K562 (cell line): ENCODE data around the gene BACH1. TPM values are rescaled to one million over a fixed set of nuclear protein-coding genes. Genes with fewer than 3 reads are reported as not detected.

ENCODE experiments used
- BCL6 ChIP-seq: fragments of 250-450 bp; sonication (Bioruptor Pico); IDR thresholded peaks from 2 replicates; pipeline ENCODE4 v1.4.0; 2020
- C11orf30 ChIP-seq: fragments of 450-650 bp; IDR thresholded peaks from 2 replicates; pipeline ENCODE4 v1.6.1; 2016; ENCODE audit warnings: low read depth, mild to moderate bottlenecking
- CHD1 ChIP-seq: fragments of 200-600 bp; sonication (generic); IDR thresholded peaks from one replicate; pipeline ENCODE4 v1.6.1; 2012; ENCODE audit warnings: mild to moderate bottlenecking, moderate library complexity, low read length, inconsistent platforms
- CTBP1 ChIP-seq: fragments of 450-650 bp; IDR thresholded peaks from 2 replicates; pipeline ENCODE4 v1.6.1; 2016; ENCODE audit warnings: borderline replicate concordance
- JUND ChIP-seq, 2 experiments: IDR thresholded peaks; 2 replicates in 1 of 2; 3 replicates in 1 of 2; pipeline ENCODE4 v1.6.1; 2011; ENCODE audit warnings: borderline replicate concordance in 2 of 2, low read depth in 2 of 2, low read length in 2 of 2, improper control_type of control experiment in 1 of 2, missing biosample characterization in 1 of 2, missing genetic modification characterization in 1 of 2, missing genetic modification reagents in 1 of 2
- PYGO2 ChIP-seq: fragments of 450-650 bp; IDR thresholded peaks from 2 replicates; pipeline ENCODE4 v1.6.1; 2016; ENCODE audit warnings: mild to moderate bottlenecking, missing genetic modification characterization, moderate library complexity, missing compliant biosample characterization
- SMAD2 ChIP-seq: fragments of 150-350 bp; IDR thresholded peaks from 2 replicates; pipeline ENCODE4 v1.6.1; 2014; ENCODE audit warnings: low read depth, mild to moderate bottlenecking, low read length
- TAF9B ChIP-seq: fragments of 450-650 bp; IDR thresholded peaks from 2 replicates; pipeline ENCODE4 v1.6.1; 2018; ENCODE audit warnings: mild to moderate bottlenecking; ENCODE audit not compliant: partially characterized antibody
- ZFP30 ChIP-seq: fragments of 250-450 bp; sonication (Bioruptor Pico); IDR thresholded peaks from 2 replicates; pipeline ENCODE4 v1.8.0; 2022; ENCODE audit warnings: moderate library complexity, mild to moderate bottlenecking, inconsistent platforms, borderline replicate concordance
- ZNF311 ChIP-seq: fragments of 250-450 bp; sonication (Bioruptor Pico); IDR thresholded peaks from 2 replicates; pipeline ENCODE4 v1.4.0; 2020; ENCODE audit warnings: mild to moderate bottlenecking, moderate library complexity
- polyA plus RNA-seq, 8 experiments: library from polyadenylated mRNA; depleted of rRNA in 4 of 8; stranded (reverse) in 5 of 8; unstranded in 3 of 8; fragments of >200 nt; fragmentation: Nextera tagmentation in 2 of 8; fragmentation: Illumina TruSeq in 1 of 8; extraction: Ambion mirVana in 2 of 8; extraction: Trizol in 1 of 8; gene quantifications; 2 replicates each; pipeline versions ENCODE4 v1.2.1 to v1.2.3, GENCODE V29; 2011 to 2014; ENCODE audit warnings: inconsistent platforms in 1 of 8, missing spikeins in 1 of 8
- total RNA-seq, 7 experiments: library from RNA; depleted of rRNA in 6 of 7; stranded (reverse); fragments of >200 nt in 6 of 7; fragmentation: Illumina TruSeq in 2 of 7; extraction: Trizol in 2 of 7; gene quantifications; 2 replicates each; pipeline versions ENCODE4 v1.2.1 to v1.2.3, GENCODE V29; 2011 to 2021; ENCODE audit warnings: low replicate concordance in 1 of 7
- TF ChIP-seq, protein P1 (sequence below): fragments of 450-650 bp; IDR thresholded peaks from 2 replicates; pipeline ENCODE4 v1.6.1; 2018; ENCODE audit not compliant: partially characterized antibody
- TF ChIP-seq, protein P2 (sequence below), 2 experiments: IDR thresholded peaks; 2 replicates each; pipeline ENCODE4 v1.6.1; 2011; ENCODE audit warnings: borderline replicate concordance in 1 of 2, control low read depth in 1 of 2, low read depth in 1 of 2, low read length in 1 of 2, mild to moderate bottlenecking in 1 of 2, mixed read lengths in 1 of 2, moderate library complexity in 1 of 2; ENCODE audit not compliant: insufficient read depth in 1 of 2, insufficient read length in 1 of 2, poor library complexity in 1 of 2, severe bottlenecking in 1 of 2; ENCODE audit errors: extremely low read depth in 1 of 2
- TF ChIP-seq, protein P3 (sequence below): fragments of 250-450 bp; sonication (Bioruptor Pico); IDR thresholded peaks from 2 replicates; pipeline ENCODE4 v1.4.0; 2020; ENCODE audit warnings: mild to moderate bottlenecking, moderate library complexity
- TF ChIP-seq, protein P4 (sequence below): fragments of 200-400 bp; formaldehyde crosslinking; IDR thresholded peaks from 2 replicates; pipeline ENCODE4 v1.6.1; 2017; ENCODE audit warnings: mild to moderate bottlenecking, low read depth, low read length, moderate library complexity
- TF ChIP-seq, protein P5 (sequence below): sonication (generic); formaldehyde crosslinking; IDR thresholded peaks from 2 replicates; pipeline ENCODE4 v1.8.1; 2023; ENCODE audit warnings: mild to moderate bottlenecking, missing genetic modification reagents, moderate library complexity

The BACH1 gene
- total and polyA plus RNA-seq, 9 of the 15 experiments (the other 6 are each of a cell fraction or from before 2014, with no cell fraction given): 10.6 to 58.5 (median 28.6) TPM

DNA sequence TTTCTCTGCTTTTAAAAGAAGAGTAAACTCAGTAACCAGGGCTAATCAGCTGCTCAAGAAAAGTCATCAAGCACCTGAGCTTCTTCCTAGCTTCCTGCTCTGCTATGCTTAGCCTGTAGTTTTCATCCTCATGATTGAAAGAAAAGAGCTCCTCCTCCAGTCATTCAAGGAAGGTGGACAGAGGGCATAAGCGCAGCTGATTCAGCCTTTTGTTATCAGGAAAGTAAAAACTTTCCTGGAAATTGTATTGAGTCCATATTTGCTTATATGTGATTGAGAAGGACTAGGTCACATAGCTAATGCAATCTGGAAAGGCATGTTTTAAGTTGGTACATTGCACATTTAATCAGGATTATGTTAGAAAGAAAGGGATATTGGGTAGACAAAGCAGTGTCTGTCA lies 8.5 kb upstream of the BACH1 start (continued):
- TF ChIP-seq, protein P1, sequence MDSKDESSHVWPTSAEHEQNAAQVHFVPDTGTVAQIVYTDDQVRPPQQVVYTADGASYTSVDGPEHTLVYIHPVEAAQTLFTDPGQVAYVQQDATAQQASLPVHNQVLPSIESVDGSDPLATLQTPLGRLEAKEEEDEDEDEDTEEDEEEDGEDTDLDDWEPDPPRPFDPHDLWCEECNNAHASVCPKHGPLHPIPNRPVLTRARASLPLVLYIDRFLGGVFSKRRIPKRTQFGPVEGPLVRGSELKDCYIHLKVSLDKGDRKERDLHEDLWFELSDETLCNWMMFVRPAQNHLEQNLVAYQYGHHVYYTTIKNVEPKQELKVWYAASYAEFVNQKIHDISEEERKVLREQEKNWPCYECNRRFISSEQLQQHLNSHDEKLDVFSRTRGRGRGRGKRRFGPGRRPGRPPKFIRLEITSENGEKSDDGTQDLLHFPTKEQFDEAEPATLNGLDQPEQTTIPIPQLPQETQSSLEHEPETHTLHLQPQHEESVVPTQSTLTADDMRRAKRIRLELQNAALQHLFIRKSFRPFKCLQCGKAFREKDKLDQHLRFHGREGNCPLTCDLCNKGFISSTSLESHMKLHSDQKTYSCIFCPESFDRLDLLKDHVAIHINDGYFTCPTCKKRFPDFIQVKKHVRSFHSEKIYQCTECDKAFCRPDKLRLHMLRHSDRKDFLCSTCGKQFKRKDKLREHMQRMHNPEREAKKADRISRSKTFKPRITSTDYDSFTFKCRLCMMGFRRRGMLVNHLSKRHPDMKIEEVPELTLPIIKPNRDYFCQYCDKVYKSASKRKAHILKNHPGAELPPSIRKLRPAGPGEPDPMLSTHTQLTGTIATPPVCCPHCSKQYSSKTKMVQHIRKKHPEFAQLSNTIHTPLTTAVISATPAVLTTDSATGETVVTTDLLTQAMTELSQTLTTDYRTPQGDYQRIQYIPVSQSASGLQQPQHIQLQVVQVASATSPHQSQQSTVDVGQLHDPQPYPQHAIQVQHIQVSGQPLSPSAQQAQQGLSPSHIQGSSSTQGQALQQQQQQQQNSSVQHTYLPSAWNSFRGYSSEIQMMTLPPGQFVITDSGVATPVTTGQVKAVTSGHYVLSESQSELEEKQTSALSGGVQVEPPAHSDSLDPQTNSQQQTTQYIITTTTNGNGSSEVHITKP: no peak
- TF ChIP-seq CTBP1: no peak
- no peak for TF ChIP-seq BCL6 (CRISPR knock-in tag)
- TF ChIP-seq JUND (IDR thresholded peaks at IDR 0.05; ENCODE audit: borderline replicate concordance, low read depth, low read length): peak; percentile 16; the same call in 1 of the 2 replicates
- TF ChIP-seq JUND (tag; IDR thresholded peaks at IDR 0.05; ENCODE audit: borderline replicate concordance, low read depth, low read length): peak; percentile 51; the same call in 1 of the 3 replicates
- TF ChIP-seq ZFP30: no peak
- TF ChIP-seq SMAD2: no peak
- TF ChIP-seq CHD1: no peak
- TF ChIP-seq ZNF311 (CRISPR knock-in tag): no peak
- no peak for TF ChIP-seq PYGO2 (tag)
- no peak for TF ChIP-seq TAF9B
- TF ChIP-seq, protein P2, sequence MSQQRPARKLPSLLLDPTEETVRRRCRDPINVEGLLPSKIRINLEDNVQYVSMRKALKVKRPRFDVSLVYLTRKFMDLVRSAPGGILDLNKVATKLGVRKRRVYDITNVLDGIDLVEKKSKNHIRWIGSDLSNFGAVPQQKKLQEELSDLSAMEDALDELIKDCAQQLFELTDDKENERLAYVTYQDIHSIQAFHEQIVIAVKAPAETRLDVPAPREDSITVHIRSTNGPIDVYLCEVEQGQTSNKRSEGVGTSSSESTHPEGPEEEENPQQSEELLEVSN (IDR thresholded peaks at IDR 0.05; ENCODE audit: borderline replicate concordance in 1 of 2, extremely low read depth in 1 of 2, insufficient read depth in 1 of 2, insufficient read length in 1 of 2, low read depth in 1 of 2, low read length in 1 of 2, poor library complexity in 1 of 2, severe bottlenecking in 1 of 2): no peak
- TF ChIP-seq, protein P3, sequence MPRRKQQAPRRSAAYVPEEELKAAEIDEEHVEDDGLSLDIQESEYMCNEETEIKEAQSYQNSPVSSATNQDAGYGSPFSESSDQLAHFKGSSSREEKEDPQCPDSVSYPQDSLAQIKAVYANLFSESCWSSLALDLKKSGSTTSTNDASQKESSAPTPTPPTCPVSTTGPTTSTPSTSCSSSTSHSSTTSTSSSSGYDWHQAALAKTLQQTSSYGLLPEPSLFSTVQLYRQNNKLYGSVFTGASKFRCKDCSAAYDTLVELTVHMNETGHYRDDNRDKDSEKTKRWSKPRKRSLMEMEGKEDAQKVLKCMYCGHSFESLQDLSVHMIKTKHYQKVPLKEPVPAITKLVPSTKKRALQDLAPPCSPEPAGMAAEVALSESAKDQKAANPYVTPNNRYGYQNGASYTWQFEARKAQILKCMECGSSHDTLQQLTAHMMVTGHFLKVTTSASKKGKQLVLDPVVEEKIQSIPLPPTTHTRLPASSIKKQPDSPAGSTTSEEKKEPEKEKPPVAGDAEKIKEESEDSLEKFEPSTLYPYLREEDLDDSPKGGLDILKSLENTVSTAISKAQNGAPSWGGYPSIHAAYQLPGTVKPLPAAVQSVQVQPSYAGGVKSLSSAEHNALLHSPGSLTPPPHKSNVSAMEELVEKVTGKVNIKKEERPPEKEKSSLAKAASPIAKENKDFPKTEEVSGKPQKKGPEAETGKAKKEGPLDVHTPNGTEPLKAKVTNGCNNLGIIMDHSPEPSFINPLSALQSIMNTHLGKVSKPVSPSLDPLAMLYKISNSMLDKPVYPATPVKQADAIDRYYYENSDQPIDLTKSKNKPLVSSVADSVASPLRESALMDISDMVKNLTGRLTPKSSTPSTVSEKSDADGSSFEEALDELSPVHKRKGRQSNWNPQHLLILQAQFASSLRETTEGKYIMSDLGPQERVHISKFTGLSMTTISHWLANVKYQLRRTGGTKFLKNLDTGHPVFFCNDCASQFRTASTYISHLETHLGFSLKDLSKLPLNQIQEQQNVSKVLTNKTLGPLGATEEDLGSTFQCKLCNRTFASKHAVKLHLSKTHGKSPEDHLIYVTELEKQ (CRISPR knock-in tag): no peak
- TF ChIP-seq, protein P4, sequence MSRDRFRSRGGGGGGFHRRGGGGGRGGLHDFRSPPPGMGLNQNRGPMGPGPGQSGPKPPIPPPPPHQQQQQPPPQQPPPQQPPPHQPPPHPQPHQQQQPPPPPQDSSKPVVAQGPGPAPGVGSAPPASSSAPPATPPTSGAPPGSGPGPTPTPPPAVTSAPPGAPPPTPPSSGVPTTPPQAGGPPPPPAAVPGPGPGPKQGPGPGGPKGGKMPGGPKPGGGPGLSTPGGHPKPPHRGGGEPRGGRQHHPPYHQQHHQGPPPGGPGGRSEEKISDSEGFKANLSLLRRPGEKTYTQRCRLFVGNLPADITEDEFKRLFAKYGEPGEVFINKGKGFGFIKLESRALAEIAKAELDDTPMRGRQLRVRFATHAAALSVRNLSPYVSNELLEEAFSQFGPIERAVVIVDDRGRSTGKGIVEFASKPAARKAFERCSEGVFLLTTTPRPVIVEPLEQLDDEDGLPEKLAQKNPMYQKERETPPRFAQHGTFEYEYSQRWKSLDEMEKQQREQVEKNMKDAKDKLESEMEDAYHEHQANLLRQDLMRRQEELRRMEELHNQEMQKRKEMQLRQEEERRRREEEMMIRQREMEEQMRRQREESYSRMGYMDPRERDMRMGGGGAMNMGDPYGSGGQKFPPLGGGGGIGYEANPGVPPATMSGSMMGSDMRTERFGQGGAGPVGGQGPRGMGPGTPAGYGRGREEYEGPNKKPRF: no peak
- TF ChIP-seq C11orf30: peak; percentile 65
- TF ChIP-seq, protein P5, sequence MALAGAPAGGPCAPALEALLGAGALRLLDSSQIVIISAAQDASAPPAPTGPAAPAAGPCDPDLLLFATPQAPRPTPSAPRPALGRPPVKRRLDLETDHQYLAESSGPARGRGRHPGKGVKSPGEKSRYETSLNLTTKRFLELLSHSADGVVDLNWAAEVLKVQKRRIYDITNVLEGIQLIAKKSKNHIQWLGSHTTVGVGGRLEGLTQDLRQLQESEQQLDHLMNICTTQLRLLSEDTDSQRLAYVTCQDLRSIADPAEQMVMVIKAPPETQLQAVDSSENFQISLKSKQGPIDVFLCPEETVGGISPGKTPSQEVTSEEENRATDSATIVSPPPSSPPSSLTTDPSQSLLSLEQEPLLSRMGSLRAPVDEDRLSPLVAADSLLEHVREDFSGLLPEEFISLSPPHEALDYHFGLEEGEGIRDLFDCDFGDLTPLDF (CRISPR knock-in tag): no peak
